GM15510 (cell line): Measurements from ENCODE around the gene CPNE6.

Source experiments
- POLR2A ChIP-seq: IDR thresholded peaks from 3 replicates; pipeline ENCODE4 v1.6.1; 2011; ENCODE audit warnings: borderline replicate concordance; ENCODE audit not compliant: insufficient read length; ENCODE audit errors: extremely low read depth

Gene CPNE6

DNA sequence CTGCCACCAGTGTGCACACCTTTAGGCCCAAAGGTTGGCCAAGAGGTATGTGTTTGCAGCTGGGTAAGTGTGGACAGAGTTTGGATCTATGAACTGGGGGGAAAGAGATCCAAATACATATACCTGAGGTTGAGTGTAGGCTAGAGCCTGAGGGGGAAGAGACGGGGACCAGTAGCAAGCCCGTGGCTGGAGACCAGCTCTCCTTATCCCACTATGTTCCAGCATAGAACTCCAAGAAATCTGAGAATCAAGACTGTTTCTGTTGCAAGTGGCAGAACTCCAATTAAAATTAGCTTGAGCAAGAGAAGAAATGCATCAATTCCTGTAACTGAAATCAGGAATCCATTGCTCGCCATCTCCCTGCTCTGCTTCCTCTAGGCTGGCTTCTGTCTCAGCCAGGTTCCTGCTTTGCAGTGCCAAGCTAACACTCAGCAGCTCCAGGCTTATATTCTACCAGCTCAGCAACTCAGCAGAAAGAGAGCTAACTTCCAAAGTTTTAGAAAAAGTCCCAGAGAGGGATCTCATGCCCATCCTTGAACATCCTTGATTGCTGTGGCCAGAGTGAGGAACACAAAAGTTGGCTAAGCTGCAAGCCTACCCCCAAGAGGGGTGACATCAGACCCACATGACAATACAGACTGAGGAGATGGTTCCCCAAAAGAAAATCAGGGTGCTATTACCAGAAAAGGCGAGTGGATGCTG, 21.3 kb downstream of the CPNE6 start:
- TF ChIP-seq POLR2A: no peak

- no peak for TF ChIP-seq POLR2A
Observed at GRCh38 chr14:24093207-24093900, 22.0 kb downstream of the CPNE6 start.

GRCh38 chr14:24093901-24094840, 22.8 kb downstream of the CPNE6 start, which contains the start of gene PCK2:
Gene PCK2 (plus strand): TSS chr14:24094311. CDS start chr14:24094406, 95 bp downstream.
- peak; percentile 99 for TF ChIP-seq POLR2A

DNA sequence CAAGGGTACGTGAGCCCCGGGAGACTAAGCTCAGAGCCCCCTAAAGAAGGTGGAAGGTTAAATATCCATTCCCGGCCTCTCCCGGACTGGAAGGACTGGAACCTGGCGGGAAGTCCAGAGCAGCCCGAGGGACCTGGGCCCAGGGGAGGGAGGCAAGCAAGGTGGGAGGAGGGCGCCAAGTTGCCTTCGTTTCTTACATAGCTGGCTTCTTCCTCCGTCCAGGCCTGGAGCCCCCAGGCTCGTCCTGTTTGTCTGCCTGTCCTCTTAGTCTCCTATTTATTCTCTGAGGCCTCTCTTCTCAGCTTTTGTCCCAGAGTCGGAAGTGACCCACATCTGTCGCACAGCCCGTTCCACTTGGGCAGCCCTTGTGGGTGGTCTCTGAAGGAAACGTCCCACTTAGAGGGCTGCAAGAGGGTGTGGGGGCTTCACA, 23.5 kb downstream of the CPNE6 start:
- TF ChIP-seq POLR2A: no peak

GRCh38 chr14:24095271-24096068, 24.1 kb downstream of the CPNE6 start:
- peak; percentile 97 for TF ChIP-seq POLR2A

DNA sequence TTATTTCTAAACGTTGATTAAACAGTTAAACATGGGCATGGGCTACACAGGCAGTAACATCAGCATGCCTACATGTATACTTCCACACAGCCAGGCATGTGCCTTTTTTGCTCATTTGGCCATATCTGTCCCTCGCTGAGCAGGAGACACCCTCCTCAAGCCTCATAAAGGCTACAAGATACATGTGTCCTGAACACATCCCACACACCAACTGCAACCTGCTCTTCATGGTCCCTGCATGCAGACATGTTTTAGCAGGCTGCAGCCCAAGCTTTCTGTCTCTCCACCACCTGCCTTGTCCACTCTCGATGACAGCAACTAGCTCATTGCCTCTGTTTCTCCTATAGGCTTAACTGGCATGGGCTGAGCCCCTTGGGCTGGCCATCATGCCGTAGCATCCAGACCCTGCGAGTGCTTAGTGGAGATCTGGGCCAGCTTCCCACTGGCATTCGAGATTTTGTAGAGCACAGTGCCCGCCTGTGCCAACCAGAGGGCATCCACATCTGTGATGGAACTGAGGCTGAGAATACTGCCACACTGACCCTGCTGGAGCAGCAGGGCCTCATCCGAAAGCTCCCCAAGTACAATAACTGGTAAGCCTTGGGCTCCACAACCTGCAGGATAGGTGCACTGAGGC, 25.3 kb downstream of the CPNE6 start:
- TF ChIP-seq POLR2A: no peak

GRCh38 chr14:24098229-24098926, 27.0 kb downstream of the CPNE6 start:
- peak; percentile 12 for TF ChIP-seq POLR2A

DNA sequence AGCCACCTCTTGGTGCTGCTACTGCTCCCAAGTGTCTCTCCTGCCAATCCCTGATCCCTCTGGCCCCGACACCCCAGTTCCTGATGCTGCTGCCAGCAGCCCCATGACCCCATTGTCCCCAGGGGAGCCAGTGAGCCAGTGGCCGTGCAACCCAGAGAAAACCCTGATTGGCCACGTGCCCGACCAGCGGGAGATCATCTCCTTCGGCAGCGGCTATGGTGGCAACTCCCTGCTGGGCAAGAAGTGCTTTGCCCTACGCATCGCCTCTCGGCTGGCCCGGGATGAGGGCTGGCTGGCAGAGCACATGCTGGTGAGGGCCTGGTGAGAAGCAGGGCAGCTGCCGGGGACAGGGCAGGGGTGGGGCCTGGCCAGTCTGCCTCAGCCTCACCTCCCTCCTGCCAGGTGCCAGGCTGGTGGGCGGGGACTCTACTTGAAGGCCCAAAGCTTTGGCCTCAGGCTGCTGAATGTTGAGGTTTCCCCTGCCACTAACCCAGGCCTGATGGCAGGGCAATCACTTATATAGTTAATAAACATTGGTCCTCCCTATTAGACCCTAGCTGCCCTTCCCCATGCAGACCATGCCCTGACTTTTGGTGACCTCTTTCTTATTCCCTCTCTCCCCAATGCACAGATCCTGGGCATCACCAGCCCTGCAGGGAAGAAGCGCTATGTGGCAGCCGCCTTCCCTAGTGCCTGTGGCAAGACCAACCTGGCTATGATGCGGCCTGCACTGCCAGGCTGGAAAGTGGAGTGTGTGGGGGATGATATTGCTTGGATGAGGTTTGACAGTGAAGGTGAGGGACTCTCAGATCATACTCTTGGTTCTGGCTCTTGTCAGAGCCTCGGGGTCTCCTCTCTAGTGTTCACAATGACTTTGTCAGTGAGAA, 27.8 kb downstream of the CPNE6 start:
- TF ChIP-seq POLR2A: peak; percentile 7

GRCh38 chr14:24100197-24100981, 29.0 kb downstream of the CPNE6 start:
- TF ChIP-seq POLR2A: no peak

GRCh38 chr14:24100982-24101494, 29.7 kb downstream of the CPNE6 start:
- no peak for TF ChIP-seq POLR2A

- no peak for TF ChIP-seq POLR2A
Observed at GRCh38 chr14:24102357-24103048, 31.1 kb downstream of the CPNE6 start.
